ENCODE results near the gene IFNA8.
A peak's percentile ranks its signal among the peaks of the same experiment; 100 is the strongest.
"Not testable (repeated sequence)": the region's sequence is repeated elsewhere in the genome, so short reads cannot be mapped to it uniquely, and the experiment has no call there.

IFNA8 gene

GRCh38 chr9:21428235-21428634, 19.3 kb downstream of the IFNA8 start:
- DNase-seq (ENCODE audit: low read depth, low spot score) = no peak

GRCh38 chr9:21429191-21429590, 20.3 kb downstream of the IFNA8 start:
- no peak for DNase-seq (ENCODE audit: low read depth, low spot score)

- no peak for DNase-seq (ENCODE audit: low read depth, low spot score)
Observed at GRCh38 chr9:21432672-21433425, 23.9 kb downstream of the IFNA8 start.

DNA sequence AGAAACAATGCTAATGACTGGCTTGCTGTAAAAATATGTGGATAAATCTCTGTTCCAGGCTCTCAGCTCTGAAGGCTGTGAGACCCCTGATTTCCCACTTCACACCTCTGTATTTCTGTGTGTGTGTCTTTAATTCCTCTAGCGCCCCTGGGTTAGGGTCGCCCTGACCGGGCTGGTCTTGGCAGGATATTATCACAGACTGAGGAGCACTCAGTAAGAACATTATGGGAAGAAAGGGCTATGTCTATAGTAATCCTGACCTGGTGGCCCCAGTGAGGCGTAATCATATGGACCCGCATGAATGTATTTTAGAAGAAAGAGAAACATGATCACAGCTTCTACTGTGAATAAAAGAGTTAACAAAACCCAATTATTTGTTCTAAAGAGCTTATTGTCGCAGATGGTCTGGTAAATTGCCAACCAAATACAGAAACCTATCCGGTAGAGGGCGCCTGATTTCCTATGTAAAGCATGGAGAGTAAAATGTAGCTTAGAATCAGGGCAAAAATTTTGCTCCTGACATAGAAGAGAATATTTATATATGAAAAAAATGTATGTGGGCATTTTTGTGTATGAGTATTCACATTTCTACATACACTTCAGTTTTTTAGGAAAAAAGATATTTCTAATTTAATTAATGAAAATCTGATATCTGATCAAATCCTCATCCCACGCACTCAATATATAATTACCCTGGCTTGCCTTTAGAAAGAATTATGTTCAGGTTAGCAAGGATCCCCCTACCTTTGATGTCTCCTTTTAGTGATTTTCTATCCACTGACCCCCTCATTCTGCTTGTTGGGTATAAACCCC, 25.5 kb downstream of the IFNA8 start:
- peak; percentile 6 for DNase-seq (ENCODE audit: low read depth, low spot score)

DNA sequence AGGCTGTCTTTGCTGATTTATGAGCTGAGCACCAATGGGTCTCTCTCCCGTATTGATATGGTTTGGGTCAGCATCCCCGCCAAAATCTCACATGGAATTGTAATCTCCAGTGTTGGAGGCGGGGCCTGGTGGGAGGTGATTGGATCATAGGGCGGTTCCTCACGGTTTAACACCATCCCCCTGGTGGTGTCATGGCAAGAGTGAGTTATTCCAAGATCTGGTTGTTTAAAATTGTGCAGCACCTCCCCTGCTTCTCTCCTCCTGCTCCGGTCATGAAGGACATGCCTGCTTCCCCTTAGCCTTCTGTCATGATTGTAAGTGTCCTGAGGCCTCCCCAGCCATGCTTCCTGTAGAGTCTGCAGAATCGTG, 26.1 kb downstream of the IFNA8 start:
- DNase-seq (ENCODE audit: low read depth, low spot score) = not testable (repeated sequence)

- DNase-seq (ENCODE audit: low read depth, low spot score) = no peak
Observed at GRCh38 chr9:21440139-21440538, 31.2 kb downstream of the IFNA8 start, which contains the start of gene IFNA1. Gene IFNA1, plus strand, starts transcription at chr9:21440439. Its CDS starts 69 bp downstream, at chr9:21440508.

- no peak for DNase-seq (ENCODE audit: low read depth, low spot score)
Observed at GRCh38 chr9:21443849-21444625, 35.1 kb downstream of the IFNA8 start.

- not testable (repeated sequence) for DNase-seq (ENCODE audit: low read depth, low spot score)
Observed at GRCh38 chr9:21449312-21449711, 40.4 kb downstream of the IFNA8 start.

- DNase-seq (ENCODE audit: low read depth, low spot score) = no peak
Observed at GRCh38 chr9:21450733-21451394, 41.9 kb downstream of the IFNA8 start.

- DNase-seq (ENCODE audit: low read depth, low spot score) = no peak
Observed at GRCh38 chr9:21452681-21453080, 43.8 kb downstream of the IFNA8 start.

DNA sequence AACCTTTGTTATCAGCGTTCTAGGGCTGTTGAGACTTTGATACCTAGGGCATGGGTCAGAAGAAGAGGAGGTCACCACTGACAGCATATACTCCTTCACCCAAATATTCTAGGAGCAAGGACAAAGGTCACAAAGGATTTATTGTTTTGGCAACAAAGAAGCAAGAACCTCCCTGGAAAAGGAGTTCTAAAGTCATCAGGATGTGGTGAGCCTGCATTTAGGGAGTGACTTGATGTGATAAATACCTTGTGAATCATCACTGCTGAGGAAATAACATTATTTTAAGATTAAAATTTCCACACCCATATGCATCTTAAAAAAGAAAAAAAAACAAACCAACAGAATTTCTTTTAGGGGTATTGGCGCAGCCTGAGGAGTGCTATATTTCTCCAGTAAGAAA, 45.2 kb downstream of the IFNA8 start:
- DNase-seq (ENCODE audit: low read depth, low spot score) = no peak

DNA sequence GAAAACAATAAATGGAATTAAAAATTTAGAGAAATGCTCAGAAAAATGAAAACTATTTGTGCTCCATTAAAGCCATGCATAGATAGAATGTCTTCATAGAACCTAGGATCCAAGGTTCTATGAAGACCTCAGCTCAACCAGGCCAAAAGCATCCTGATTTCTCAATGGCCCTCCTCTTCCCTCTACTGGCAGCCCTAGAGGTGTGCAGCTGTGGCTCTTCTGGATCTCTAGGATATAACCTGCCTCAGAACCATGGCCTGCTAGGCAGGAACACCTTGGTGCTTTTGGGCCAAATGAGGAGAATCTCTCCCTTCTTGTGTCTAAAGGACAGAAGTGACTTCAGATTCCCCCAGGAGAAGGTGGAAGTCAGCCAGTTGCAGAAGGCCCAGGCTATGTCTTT, 46.4 kb downstream of the IFNA8 start:
- DNase-seq (ENCODE audit: low read depth, low spot score) = no peak
